Daoy (cell line): ENCODE measurements around the gene FBXO9. TPM values are rescaled to one million over a fixed set of nuclear protein-coding genes. Genes with fewer than 3 reads are reported as not detected.

Source experiments
- DNase-seq: peaks from one replicate; pipeline ENCODE4 v3.0.0-alpha.2; 2015; ENCODE audit warnings: low read depth
- total RNA-seq: library from RNA; depleted of rRNA; stranded (reverse); fragments of >200 nt; shearing (Covaris generic); gene quantifications from 2 replicates; pipeline ENCODE4 v1.2.3, GENCODE V29; 2014; rRNA removed

The FBXO9 gene
- total RNA-seq = 74.7 and 90.8 TPM in 2 replicates

DNA sequence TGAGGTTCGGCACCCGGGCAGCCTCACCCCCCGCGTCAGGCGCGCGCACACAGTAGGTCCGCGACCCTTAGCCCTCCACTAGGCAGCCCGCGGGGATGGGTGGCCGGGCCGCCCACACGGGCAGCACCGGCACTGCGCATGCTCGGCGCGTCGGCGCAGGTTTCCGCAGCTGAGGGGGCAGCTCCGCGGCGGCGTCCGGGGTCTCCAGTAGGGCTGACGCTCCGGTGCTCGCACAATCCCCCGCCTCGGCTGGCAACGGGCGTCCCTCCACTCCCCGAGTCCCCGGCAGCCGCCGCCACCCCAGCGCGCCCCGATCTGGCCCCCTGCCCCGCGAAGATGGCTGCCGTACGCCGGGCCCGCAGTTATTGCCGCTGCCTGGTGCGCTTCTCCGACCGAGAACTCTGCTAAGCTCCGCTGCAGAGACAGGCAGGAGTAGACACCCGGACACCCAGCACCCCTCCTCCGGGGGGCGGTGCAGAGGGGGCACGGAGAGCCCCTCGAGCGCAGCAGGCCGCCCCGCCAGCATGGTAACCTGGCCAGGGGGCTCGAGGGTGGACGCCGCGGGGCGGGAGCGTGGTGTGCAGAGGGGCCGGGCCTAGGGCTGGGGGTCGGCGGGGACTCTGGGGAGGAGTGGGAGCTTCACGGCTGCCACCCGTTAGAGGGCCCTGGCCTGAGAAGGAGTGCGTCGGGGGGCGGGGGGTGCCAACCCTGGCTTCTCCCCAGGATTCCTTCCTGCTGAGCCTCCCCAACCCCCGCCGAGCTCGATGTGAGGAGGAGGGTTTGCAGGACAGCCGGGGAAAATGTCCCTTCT lies at the start of gene FBXO9:
Gene FBXO9 (plus strand): TSS at position 139 of the 811 bp plus-strand sequence. CDS start 386 bp downstream, at position 525.
- DNase-seq = peak; percentile 83

DNA sequence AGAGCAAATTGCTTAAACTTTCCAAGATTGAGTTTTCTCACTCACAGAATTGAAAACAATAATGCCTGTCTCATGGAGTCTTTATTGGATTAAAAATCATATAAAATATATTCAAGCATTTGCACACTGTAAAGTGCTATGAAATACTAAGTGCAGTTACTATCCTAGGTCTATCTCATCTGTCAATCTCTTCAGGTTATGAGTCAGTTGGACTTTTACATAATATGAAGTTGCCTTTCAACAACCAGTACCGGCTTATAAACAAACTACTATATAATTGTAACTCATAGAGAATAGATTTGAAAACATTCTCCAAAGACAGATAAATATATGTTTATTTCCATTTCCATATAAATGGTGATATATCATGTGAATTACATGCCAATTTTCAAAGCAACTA lies 49.7 kb upstream of the FBXO9 start:
- no peak for DNase-seq

DNA sequence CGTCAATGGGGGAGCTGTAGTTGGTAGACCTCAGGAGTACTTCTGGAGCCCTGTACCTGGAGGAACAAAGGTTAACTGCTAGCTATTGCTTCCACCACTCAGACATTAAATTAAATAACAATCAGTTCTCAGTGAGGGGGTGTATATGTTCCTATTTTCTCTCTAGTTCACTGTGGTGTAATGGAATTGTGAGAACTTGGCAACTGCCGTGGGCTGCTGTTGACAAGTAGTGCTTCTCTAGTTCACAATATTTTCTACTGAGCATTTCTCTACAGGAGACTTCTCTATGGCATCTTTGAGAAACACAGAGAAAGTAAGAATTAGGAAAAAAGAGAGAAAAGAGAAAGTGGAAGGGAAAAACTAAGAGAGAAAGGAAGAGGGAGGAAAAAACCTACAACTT lies 46.8 kb upstream of the FBXO9 start:
- no peak for DNase-seq

DNA sequence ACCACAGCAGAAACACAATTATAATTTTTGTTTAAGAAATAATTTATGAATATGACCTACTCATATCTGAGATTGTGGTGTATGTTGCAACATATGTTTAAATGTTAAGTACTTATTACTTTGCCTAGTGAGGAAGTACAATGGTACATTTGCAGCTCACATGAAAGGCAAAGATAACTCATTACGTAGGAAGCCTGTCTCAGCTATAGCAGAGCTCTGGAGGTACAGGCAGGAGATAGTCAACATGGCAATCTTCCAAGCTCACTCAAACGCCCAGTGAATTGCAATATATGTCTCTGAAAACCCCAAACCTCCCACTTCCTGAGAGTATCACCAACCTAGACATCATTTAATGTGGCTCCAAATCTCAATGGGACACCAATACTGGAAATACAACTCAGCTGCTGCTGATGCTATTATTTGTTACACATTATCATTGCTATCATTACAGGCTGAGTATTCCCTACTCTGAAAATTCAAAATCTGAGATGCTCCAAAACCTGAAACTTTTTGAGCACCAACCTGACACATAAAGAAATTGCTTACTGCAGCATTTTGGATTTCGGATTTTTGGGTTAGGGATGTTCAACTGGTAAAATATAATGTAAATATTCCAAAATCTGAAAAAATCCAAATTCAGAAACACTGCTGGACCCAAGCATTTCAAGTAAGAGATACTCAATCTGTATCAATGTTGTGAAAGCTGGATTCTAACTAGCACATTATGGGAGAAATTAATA lies 45.0 kb upstream of the FBXO9 start:
- DNase-seq = no peak

DNA sequence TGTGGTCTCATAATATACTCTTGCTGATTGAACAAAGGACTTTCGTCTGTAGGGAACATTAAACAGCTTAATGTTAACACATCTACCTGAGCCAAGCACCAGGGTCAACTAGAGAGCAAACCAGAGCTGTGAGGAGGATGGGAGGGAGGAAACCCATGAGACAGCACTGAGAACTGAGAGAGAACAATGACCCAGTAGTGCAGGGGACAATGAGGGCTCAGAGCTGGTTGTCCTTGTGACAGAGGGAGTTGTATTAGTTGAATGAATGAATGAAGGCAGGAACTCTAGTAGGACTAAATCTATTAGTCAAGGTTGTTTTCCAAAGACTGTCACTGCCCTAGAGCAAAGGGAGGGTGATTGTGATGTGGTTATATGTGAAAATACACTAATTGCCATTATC lies 41.9 kb upstream of the FBXO9 start:
- DNase-seq = no peak

DNA sequence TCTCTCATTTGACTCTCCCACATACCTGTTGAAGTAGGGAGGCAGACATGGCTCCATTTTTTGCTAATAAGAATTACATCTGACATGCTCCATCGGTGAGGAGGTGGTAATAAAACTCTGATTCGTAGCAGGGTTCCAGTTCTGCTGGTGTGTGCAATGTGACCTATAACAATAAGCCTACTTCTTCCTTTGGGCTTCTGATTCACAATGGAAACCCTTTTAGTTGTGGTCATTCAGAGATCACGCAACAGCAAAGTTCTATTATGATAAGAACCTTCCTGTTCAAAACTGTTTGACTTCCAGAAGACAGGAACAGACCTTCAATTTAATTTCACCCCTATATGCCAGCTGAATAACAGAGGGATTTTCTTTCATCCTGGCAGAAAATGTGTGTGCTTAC lies 38.7 kb upstream of the FBXO9 start:
- no peak for DNase-seq

DNA sequence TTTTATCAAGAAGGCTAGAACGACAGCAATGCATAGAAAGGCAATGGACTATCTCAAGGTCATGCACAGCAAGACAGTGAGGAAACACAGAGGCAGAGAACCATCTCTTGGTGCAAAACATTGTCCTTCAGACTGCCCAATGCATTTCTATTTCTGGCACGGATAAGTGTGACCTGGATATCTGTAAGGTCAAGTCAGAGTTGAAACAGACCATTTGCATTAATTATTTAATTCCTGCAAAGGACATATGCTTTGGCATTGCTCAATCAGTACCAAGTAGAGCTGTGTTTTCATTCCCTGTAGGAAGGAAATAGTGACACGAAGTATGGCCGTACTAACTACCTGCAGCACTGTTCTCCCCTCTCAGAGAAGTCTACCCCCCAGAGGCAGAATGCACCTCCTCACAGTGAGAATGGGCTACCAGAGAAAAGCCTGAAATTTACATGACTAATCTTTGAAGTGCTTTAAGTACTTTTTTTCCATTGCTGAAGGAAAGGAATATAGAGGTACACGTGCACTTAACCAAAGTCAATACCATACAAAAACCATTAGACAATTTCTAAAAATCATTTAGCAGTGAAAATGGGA lies 38.0 kb upstream of the FBXO9 start:
- DNase-seq = no peak

DNA sequence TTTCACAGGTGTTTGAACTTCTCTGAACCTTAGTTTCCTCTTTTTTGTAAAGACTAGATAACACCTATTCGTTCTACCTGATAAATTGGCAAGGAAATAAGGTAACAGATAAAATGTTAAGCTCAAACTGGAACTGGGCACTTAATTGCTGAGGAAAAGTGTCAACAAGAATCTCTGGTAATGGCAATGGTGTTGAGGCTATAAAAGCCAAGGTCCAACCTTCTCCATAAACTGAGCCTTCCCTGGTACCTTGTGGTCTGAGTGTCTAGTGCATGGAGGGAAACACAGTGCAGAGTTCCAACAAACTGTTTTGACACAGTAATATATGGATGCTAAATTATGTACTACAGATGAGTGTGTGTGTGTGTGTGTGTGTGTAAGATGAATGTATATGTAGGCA lies 36.7 kb upstream of the FBXO9 start:
- no peak for DNase-seq

DNA sequence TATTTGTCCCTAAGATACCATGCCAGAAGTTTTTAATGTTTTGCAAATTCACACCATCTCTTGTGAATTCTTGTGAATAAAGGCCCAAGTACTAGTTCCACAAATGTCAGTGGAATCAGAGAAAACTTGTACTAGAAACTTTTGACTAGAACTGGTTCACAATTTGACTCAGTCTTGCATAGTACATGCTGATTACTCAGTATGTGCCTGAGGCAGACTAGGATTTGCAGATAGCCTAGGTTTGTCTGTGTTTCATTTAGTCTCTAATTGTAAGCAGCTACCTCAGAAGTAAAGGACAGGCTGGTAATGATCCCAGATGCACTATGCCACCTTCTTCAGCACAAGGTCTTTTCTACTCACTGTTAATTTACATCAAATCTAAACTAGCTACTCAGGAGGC lies 35.9 kb upstream of the FBXO9 start:
- DNase-seq = no peak

DNA sequence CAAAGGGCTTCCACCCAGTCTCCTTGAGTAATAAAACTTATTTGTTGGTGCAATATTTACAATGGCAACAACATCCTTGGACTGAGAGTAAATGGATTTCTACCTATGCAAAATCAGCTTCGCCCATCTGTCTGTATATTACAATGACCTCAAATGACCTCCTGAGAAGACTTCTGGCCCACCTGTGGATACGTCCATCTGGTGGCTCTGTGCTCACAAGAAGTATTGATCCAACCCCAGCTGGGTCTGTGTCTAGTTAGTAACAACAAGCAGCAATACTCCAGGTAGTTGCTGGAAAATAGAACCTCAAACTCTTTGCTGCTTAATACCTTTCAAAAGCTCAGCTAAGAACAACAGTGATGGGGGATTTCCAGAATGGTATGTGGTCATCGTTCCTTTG lies 35.4 kb upstream of the FBXO9 start:
- no peak for DNase-seq

DNA sequence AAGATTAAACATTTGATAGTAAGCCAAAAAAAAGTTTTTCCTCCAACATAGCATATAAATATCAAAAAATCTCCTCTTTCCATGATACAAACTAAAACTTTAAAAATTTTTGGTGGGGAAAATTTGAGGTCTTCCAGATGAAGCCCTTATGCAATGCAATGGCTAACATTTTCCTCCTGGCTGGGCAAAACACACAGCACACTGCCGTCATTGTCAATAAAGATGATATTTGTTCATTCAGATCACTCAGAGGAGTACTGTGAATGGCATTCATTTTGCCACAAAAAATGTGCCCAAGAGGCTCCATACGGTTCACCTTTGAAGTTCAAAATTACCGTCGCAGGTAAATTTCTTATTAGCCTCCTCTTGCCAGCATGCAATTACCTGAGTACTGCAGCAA lies 33.9 kb upstream of the FBXO9 start:
- no peak for DNase-seq

DNA sequence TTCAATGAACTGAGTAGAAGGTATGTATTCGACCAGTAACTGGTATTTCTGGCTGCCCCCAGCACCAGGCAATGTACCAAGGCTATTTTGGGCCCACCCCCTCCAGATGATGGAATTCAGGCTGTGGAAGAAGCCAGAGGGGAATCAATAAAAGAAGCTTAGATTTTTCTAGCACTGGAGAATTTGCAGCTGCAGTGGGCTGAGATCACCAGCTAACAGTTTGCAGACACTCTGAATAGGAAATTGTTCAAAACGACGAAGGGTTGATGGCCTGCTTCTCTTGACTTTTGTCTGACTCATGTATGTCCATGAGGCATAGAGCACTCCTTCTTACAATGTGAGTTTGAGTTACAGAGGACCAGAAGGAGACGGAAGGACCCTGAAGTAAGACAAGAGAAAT lies 32.4 kb upstream of the FBXO9 start:
- no peak for DNase-seq

DNA sequence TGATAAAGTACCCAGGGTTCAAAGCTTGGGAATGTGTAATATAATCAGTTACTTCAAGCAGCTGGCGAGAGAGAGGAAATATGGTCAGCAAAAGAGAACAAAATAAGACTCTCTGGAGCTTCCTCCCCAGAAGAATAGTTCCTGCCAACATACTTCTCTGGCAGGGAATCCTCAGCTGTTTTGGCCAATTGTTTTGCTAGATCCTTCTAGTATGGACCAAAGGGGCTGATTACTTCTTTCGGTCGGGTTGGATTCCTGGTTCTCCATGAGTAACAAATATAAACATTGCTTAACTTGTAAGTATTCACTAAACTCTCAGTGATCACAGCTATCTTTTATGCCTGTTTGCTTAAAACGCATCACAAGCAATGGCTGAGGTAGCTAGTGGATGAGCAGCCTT lies 31.4 kb upstream of the FBXO9 start:
- no peak for DNase-seq

DNA sequence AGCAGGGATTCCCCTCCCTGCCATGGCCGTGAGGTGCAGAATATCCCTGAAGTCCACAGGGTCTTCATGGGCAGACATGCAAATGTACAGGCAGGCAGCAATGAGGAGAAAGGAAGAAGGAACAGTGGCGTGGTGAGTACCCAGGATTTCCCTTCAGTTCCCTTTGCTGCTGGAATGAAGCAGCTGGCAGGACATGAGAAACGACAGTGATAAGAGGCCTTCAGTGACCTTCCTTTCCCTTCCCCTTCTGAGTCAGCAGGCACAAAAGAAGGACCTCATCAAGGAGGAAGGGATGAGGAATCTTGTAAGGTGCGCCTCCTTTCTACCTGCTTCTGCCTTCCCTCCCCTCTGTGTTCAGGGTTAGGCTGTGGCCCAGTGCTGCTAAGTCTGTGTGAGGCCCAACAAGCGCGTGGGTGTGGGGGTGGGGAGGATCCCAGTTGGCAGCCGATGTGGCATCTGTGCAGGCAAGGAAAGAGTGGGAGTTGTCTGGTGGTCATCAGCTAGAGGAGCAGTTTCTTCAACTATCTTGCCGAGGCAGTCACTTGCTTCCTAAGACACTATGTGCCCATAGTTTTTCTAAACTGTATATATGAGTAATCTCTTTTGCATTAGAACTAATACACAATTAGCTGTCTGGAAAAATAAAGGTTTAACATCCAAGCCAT lies 29.5 kb upstream of the FBXO9 start:
- DNase-seq = no peak

DNA sequence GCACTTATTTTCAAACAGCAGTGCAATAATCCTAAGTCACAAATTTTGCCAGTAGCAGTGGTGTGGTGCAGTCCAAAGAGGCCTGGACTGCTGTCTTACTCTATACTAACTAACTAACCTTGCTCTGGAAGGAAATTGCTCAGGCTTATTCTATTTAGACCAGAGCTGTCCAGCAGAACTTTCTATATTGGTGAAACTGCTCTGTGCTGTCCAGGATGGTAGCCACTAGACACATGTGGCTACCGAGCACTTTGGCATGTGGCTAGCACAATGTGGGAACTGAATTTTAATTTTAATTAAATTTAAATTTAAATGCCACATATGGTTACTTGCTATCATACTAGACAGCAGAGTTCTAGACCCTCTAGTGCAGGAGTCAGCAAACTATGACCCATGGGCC lies 27.1 kb upstream of the FBXO9 start:
- no peak for DNase-seq

DNA sequence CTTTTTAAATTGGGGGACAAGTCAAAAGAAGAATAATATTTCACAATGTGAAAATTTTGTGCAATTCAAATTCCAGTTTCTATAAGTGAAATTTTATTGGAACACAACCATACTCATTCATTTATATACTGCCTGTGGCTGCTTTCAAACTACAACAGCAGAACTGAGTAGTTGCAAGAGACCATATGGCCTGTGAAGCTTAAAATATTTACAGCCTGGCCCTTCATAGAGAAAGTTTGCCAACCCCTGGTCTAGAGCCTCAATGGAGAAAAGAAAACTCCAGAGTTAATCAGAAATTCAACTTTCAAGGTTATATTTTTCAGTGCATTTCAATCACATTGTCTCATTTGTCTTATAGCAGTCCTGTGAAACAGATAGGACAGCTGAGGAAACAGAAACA lies 26.6 kb upstream of the FBXO9 start:
- no peak for DNase-seq

DNA sequence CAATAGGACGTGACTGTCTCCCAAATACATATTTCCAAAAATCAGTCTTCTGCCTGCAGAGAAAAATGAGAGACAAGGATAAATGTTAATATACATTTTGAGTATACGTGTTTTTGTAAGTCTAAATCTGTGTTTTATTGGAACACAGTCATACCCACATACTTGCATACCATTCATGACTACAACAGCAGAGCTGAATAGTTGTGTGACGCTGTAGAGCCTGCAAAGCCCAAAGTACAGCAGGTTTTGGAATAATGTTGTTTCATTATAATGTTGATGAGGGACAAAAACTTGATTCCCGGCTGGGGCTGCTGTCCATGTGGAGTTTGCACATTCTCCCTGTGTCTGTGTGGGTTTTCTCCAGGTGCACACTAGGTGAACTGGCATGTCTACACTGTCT lies 23.8 kb upstream of the FBXO9 start:
- DNase-seq = no peak

DNA sequence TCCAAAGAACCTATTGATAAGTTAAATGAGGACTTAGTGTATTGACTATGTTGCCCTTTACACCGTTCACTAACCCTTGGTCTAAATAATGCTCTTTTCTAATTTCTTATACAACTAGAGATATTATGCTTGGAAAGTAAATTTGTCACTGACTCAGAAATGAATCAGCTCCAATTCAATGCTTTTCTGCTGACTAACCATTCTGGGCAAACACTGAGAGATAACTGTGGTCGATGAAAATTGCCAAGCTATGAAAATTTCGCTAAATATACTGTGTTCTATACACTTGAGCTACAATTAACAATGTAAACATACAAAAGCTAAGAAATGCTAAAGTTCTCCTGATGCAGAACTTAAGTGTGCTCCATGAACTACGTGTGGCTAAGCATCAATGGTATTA lies 23.1 kb upstream of the FBXO9 start:
- DNase-seq = peak; percentile 85

DNA sequence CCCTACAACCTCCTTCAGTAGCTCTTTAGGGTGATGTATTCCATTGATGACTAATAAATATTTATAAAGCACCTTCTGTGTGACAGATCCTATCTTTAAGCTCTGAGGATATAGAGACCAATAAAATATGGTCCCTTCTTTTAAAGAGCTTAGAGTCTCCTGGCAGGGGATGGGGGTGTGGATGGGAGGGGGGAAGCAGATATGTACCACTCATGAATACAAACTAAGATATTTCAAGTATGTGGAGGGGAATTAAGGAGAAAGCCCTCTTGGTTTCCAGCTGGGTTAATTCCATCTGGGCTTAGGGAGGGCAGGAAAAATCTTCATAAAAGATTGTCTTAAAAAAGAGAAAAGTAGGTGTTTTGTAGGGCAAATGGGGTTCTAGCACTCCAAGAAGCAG lies 21.6 kb upstream of the FBXO9 start:
- DNase-seq = peak; percentile 62

DNA sequence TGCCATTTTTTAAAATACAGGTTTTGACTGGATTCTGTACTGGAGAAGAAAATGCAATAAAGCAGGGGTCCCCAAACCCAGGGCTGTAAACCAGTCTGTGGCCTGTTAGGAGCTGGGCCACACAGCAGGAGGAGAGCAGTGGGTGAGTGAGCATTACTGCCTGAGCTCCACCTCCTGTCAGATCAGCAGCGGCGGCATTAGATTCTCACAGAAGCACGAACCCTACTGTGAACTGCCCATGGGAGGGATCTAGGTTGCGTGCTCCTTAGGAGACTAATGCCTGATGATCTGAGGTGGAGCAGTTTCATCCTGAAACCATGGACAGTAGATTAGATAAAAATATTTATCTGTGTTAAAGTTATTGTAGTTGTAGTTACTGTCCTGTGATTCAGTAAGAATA lies 21.1 kb upstream of the FBXO9 start:
- DNase-seq = peak; percentile 85

DNA sequence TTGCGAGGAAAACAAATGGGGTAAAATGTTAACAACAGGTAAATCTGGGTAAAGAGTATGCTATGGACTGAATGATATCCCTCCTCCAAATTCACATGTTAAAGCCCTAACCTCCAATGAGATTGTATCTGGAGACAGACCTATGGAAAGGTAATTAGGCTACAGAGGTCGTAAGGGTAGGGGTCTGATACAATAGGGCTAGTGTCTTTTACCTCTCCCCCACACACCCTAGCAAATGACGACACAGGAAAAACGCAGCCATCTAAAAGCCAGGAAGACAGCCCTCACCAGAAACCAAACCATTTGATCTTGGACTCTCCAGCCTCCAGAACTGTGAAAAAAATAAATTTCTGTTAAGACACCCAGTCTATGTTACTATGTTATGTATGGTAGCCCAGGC lies 20.6 kb upstream of the FBXO9 start:
- no peak for DNase-seq

DNA sequence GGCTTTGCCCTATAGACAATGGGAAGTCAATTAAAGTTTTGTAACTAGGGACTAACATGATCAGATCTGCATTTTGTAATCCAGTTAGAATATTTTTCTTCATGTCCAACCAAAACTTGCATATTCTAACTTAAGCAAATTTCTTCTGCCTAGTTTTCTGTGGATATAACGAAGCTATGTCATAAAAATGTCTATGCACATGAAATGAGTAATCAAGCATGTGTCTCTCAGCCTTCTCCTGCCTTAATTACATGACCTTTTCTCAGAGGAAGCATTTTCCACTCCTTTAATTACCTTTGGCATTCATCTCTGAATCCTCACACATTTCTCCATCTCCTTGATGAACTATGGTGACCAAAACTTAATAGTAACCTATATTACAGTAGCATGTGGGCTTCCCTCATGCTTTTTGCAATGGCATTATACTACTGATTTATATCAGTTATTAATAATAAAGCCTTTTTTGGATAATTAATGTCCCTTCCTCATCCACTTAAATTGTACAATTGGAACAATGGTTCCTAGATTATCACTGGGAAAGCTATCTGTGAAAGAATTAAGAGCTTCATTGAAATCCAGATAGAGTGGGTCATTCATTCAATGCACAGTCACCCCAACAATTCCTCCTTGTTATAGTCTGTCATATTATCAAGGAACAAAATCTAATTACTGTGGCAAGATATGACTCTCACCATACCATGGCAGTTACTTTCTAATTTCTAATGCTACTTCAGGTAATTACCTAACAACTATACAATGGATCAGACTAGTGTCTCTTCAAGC lies 19.1 kb upstream of the FBXO9 start:
- no peak for DNase-seq
